H1 (cell line): ENCODE measurements around the gene ARNT2. TPM values are rescaled to one million over a fixed set of nuclear protein-coding genes. Genes with fewer than 3 reads are reported as not detected.

ENCODE experiments used
- EZH2 ChIP-seq: fragments of 200-600 bp; sonication (generic); IDR thresholded peaks from 2 replicates; pipeline ENCODE4 v1.7.1; 2012; ENCODE audit warnings: low read depth, mild to moderate bottlenecking, moderate library complexity, low read length, inconsistent platforms; ENCODE audit not compliant: severe bottlenecking
- JUN ChIP-seq: IDR thresholded peaks from 2 replicates; pipeline ENCODE4 v1.6.1; 2011; ENCODE audit warnings: low read depth, mild to moderate bottlenecking, improper control_type of control experiment, low read length
- RNF2 ChIP-seq: fragments of 200-900, 300-1000 bp; sonication (generic); IDR thresholded peaks from 2 replicates; pipeline ENCODE4 v1.7.1; 2016; ENCODE audit warnings: borderline replicate concordance, low read depth, mild to moderate bottlenecking, antibody characterized with exemption, low read length; ENCODE audit not compliant: poor library complexity, severe bottlenecking; ENCODE audit errors: missing control alignments
- SIN3A ChIP-seq, 2 experiments: IDR thresholded peaks in 1 of 2; conservative IDR thresholded peaks in 1 of 2; 2 replicates each; pipeline ENCODE4 v1.6.1; 2011 to 2012; ENCODE audit warnings: low read length in 2 of 2, improper control_type of control experiment in 1 of 2, low read depth in 1 of 2, mild to moderate bottlenecking in 1 of 2
- polyA plus RNA-seq, 7 experiments: library from polyadenylated mRNA; depleted of rRNA in 3 of 7; stranded (reverse) in 5 of 7; unstranded in 2 of 7; fragments of >200 nt in 5 of 7; fragments of 200-250 nt in 2 of 7; gene quantifications; 1 replicate in 5 of 7; 2 replicates in 1 of 7; 4 replicates in 1 of 7; pipeline versions ENCODE4 v1.2.1 to v1.2.3, GENCODE V29; 2011 to 2013; ENCODE audit warnings: missing spikeins in 2 of 7, mixed read lengths in 2 of 7
- total RNA-seq: library from RNA; stranded (reverse); fragmentation: NEBNext Ultra II Directional; extraction: Animal tissue kit (Norgen Biotek cat#: 25700); gene quantifications from 2 replicates; pipeline ENCODE4 v1.2.1, GENCODE V29; 2021

Gene ARNT2
- total and polyA plus RNA-seq, 2 of the 8 experiments (the other 6 are each of a cell fraction or from before 2014, with no cell fraction given), result 9.5 to 14.6 TPM

DNA sequence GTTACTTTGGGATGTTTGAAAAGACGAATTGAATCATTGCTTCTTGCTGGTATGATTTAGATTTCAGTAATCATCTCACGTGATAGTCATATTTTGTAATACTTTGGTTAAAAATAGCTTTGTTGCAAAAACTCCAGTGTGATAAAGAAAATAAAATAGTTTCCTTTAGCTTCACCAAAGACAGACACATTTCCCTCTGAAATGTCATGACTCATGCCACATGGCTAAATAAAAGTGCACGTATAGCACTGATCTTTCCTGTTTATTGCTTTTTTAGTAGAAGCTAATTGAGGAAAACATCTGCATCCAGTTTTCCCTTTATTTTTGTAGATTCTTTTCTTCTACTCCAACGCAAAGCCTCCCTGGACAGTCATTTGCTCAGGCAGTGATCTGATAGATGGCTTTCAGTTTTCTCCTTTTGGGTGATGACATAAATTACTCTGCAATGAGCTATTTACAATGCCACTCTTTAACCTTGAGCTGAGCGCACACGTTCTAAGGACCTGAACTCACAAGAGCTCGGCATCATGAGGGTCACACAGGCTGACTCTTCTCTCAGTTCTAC lies 84.9 kb downstream of the ARNT2 start (continued):
- no peak for TF ChIP-seq EZH2
- TF ChIP-seq SIN3A (conservative IDR thresholded peaks at IDR 0.05 in 1 of 2, IDR thresholded peaks at IDR 0.05 in 1 of 2; ENCODE audit: low read depth in 1 of 2, low read length in 2 of 2), result no peak
- no peak for TF ChIP-seq RNF2
- TF ChIP-seq JUN, result no peak
- TF ChIP-seq, all 59 proteins: peak for 0
